ENCODE results near the gene SLC43A2.

Gene SLC43A2

DNA sequence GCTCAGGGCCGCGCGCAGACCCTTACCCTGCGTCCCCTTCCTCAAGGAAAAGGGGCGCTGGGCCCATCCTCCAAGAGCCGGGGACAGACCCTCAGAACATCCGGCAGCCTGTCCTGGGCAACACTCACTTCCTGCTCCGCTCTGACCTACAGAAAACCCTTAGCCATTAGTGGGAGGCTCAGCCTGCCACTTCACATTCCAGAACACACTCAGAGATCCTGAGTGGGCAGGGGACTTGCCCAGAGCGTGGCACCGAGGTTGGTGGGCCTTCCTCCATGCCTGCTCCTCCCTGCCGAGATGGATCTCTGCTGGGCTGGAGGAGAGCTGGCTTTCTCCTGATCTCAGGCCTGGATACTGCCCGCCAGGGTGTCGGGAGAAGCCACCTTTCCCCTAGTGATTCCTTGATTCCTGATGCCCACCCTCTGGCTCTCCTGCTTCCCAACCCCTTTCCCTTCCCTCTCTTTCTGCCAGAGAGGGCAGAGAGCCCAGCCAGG, 15.4 kb upstream of the SLC43A2 start:
- no peak for DNase-seq (ENCODE audit: low read depth, low spot score)

- no peak for DNase-seq (ENCODE audit: low read depth, low spot score)
Measured at GRCh38 chr17:1643293-1643998, 14.8 kb upstream of the SLC43A2 start.

- DNase-seq (ENCODE audit: low read depth, low spot score) = no peak
Measured at GRCh38 chr17:1641065-1641403, 12.4 kb upstream of the SLC43A2 start.

DNA sequence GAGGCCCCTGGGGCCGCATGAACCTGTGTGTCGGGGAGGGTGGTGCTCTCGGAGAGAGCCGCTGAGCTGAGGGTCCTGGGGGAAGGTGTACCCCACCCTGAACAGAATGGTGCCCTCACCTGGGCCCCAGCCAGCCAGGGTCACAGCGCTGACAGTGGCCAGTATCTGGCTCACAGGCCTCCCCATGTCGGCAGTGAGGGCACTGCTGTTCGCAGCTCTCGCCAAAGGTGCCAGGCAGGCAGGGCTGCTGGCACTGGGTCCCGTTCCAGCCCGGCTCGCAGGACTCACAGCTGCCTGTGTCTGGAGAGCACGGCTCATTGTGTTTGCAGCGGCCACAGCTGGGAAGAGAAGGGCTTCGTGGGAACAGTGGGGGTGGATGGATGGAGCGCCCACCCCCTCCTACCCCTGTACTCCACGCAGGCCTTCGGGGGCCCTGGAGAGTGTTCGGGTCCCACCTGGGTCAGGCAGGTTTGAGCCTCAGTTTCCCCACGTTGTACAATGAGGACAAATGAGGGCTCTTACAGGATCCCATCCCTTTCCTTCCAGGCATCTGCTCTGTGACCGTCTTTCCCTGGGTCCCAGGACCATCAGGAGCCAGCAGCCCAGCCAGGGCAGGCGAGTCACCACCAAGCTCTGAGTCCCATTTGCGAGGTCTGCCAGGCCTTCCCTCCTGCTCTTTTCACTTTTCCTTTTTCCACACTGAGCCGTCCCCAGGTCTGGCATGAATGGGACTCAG, 11.9 kb upstream of the SLC43A2 start:
- DNase-seq (ENCODE audit: low read depth, low spot score) = no peak

DNA sequence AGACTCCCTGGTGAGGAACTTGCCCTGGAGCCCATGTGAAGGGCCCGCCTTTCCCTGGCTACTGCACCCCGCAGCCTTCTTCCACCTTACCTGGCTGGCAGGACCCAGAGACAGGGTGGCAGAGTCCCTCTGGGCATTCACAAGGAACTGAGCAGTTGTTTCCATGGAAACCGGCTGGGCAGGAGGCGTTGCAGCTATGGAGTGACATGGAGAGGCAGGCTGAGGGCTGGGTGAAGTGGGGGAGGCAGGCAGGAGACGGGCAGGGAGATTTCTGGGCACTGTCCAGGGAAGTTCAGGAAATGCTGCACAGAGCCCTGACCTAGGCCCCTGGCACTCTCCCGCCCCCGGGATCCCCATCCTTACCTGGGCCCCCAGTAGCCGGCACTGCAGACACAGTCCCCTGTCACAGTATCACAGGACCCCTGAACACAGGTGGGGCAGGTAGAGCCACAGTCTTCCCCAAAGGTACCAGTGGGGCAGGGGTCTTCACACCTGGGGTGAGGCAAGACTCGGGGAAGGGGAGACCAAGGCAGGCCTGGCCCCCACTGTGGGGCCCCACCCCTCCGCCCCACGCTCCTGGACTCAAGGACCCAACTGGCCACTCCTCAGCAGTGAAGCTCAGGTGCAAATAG, 11.0 kb upstream of the SLC43A2 start:
- DNase-seq (ENCODE audit: low read depth, low spot score) = no peak

- DNase-seq (ENCODE audit: low read depth, low spot score) = no peak
Measured at GRCh38 chr17:1638624-1639300, 10.1 kb upstream of the SLC43A2 start.

DNA sequence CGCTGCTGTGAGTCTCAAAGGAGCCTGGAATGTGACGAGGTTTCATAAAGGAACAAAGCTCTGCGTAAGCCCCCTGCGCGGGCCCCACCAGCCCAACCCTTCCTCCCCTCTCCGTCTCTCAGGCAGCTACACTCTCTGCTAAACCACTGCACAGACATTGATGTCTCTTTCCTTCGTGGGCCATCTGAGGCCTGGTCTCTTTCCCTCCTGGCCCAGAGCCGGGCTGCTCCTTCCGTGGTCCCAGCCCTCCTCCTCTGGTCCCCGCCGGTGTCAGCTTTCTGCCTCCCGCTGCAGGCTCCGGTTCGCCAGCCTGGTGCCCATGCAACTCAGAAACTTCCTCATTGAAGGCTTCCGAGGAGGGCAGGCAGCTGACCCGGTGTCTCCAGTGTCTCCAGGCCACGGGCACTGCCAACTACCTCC, 9.5 kb upstream of the SLC43A2 start:
- DNase-seq (ENCODE audit: low read depth, low spot score) = no peak

- DNase-seq (ENCODE audit: low read depth, low spot score) = no peak
Measured at GRCh38 chr17:1636732-1637285, 8.2 kb upstream of the SLC43A2 start.

DNA sequence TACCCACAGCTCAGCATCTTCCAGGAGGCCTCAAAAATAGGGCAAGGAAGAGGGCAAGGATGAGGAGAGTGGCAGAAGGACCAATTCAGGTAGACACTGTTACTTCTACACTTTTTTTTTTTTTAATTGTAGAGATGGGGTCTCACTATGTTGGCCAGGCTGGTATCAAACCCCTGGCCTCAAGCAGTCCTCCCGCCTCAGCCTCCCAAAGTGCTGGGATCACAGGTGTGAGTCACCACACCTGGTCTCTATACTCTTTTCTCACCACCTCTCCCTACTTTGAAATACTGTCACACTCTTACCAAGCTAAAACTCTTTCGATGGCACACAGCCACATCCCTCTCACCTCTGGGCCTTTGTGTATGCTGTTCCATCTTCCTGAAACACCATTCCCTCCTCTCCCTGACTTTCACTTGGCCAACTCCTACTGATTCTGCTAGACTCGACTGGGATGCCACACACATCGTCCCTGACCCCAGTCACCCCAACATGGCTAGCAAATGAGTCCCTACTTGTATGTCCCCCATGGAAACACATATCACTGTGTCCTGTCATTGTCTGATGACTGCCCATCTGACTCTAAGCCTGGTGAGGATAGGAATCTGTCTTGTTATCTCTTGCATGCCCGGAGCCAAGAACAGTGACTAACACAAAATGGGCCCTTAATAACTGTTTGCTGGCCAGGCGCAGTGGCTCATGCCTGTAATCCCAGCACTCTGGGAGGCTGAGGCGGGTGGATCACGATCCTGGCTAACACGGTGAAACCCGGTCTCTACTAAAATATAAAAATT, 7.2 kb upstream of the SLC43A2 start:
- DNase-seq (ENCODE audit: low read depth, low spot score) = no peak

DNA sequence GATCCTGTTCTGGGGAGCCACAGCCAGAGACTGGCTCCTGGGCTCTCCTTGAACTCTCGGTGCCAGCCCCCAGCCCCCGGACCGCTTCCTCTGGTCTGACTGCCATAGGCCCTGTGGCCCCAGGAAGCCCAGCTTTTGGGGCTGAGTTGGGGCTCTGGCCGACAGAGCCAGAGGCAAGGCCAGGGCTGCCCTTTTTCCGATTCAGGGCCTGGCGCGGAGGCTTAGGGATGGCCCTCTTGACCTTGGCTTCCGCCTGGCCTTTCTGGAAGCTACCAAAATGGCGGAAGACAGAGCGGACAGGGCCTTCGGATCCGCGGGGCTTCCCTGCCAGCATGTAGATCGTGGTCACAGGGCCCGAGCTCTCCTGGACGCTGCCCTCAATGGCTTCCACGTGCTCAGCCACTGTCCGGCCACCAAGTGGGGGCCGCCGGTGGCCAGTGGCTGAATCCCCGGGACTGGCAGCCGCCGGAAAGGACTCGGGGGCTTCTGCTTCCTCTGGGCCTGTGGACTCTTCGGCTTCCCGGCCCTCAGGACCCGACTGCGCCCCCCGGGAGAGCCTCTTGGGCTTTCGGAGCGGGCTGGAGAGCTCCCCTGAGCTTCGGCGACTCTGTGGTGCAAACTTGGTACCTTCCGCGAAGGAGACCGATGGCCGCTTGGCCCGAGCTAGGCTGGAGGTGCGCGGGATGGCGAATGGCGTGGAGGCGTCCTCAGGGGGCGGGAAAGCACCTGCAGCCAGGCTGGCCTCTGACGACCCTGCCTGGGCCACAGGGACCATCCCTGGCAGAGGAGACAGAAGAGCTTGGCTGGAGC, 6.4 kb upstream of the SLC43A2 start:
- DNase-seq (ENCODE audit: low read depth, low spot score) = no peak

- DNase-seq (ENCODE audit: low read depth, low spot score) = no peak
Measured at GRCh38 chr17:1630662-1631061, 2.0 kb upstream of the SLC43A2 start.

DNA sequence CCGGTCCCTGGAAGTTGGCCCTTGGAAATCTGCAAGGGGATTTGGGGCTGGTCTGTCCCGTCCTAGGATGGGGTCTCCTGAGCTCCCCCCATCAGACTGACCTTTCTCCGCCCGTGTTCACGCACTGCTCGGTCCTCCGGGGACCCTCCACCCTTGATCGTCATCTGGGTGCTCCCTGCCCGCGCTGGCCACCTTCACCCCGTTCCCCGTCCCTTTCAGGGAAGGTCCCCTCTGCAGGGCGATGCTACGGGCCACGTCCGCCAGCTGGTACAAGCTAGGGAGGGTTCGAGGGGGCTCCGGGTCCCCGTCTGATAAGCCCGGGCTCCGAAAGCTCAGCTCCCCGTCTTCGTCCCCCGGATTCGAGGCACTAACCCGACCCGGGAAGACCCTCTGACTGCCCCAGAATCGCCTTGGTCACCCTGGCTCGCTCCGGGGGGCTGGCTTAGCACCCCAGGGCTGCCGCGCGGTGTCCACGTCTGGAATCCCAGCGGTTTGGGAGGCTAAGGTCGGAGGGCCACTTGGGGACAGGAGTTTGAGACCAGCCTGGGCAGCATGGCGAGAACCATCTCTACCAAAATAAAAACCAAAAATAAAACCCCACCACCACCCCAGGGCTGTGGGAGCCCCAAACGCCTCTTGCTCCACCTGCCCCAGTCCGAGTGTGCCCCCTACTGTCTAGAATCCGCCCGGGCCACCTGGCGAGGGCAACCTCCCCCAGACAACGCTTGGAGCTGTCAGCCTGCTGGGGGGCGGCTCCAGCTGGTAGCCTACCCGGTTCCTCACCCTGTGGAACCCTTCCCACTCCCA, 1.1 kb upstream of the SLC43A2 start:
- DNase-seq (ENCODE audit: low read depth, low spot score) = no peak

DNA sequence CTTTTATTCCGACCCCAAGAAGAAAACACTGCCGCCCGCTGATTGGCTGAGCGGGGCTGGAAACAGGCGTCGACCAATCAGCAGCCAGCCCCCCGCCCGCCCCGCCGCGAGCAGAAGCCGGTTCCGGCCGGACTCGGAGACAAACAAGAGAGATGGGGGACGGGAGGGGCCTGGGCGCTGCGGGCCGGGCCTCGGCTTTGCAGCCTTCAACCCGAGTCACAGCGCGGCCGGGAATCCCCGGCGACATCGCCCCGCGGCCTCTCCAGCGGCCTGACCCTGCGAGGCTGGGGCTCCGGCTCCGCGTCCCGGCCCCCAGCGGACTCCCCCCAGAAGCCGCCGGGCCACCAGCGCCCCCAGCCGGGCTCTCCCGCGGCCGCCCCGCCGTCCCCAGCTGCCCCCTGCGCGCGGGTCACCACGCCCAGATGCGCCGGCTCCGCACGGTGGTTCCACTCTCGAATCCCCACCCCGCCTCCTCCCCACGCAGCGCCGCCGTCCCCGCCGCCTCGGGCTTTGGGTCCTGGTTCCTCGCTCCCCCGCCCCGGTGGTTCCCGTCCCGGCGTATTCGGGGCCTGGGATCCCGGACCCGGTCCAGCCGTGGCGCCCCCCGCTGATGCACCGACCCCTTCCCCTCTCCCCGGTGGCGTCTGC, 346 bp upstream of the SLC43A2 start:
- DNase-seq (ENCODE audit: low read depth, low spot score) = peak; percentile 48

GRCh38 chr17:1627182-1627981, 1.3 kb downstream of the SLC43A2 start:
- no peak for DNase-seq (ENCODE audit: low read depth, low spot score)

GRCh38 chr17:1626333-1626732, 2.3 kb downstream of the SLC43A2 start:
- no peak for DNase-seq (ENCODE audit: low read depth, low spot score)

GRCh38 chr17:1625581-1625980, 3.1 kb downstream of the SLC43A2 start:
- DNase-seq (ENCODE audit: low read depth, low spot score) = no peak

DNA sequence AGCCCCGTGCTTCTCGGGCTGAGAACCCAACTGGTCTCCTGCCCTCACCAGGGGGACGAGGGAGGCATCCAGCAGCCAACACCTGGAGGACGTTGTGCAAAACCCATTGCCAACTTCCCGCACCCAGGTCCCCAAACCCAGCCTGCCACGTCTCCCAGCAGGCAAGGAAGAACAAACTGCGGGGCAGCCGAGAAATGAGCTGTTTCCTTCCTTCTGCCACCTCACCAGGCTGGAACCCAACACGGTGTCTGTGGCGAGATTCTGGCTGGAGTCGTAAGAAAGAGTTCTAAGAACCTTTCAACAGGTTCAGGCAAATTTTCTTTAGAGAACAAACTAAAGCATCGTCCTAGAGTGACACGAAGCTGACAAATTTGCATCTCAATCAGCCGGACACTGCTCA, 3.6 kb downstream of the SLC43A2 start:
- no peak for DNase-seq (ENCODE audit: low read depth, low spot score)

DNA sequence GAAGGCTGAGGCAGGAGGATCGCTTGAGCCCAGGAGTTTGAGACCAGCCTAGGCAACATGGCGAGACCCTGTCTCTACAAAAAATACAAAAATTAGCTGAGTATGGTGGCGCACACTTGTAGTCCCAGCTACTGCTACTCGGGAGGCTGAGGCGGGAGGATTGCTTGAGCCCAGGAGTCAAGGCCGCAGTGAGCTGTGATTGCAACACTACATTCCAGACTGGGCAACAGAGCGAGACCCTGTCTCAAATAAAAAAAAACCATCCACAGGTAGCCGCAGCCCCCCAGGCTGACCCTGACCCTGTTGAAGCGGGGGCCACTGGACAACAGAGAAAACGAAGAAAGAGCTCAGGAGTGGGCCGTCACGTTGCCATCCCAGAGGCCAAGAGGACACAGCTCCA, 4.0 kb downstream of the SLC43A2 start:
- DNase-seq (ENCODE audit: low read depth, low spot score) = no peak
